Vagina (tissue), 2 donors: ENCODE measurements around the gene FBXL16.

Source experiments
- POLR2AphosphoS5 ChIP-seq, 2 donors: sonication (generic); formaldehyde crosslinking; IDR thresholded peaks; one replicate each; pipeline ENCODE4 v1.9.0; 2017; ENCODE audit warnings: antibody characterized with exemption in 2 of 2, mild to moderate bottlenecking in 2 of 2, low read depth in 1 of 2; ENCODE audit not compliant: insufficient read depth in 1 of 2
- TF ChIP-seq, protein P1 (sequence below), 3 experiments: fragments of 450-650 bp in 2 of 3; fragments of 200-600 bp in 1 of 3; sonication (generic) in 1 of 3; IDR thresholded peaks; one replicate each; pipeline ENCODE4 v1.5.1; 2017 to 2019; ENCODE audit warnings: antibody characterized with exemption in 3 of 3, mild to moderate bottlenecking in 2 of 3, moderate library complexity in 2 of 3

DNA sequence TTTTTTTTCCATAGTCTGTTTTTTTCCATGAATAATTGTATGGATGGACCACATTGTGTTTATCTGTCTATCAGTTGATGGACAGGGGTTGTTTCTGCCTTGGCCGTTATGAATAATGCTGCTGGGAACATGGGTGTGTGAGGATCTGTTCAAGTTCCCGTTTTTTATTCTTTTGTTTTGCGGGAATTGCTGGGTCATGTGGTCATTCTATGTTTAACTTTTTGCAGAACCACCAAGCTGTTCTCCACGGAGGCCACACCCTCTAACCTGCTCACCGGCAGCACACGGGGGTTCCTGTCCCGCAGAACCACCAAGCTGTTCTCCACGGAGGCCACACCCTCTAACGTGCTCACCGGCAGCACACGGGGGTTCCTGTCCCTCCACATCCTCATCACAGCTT, 49.1 kb upstream of the FBXL16 start:
- TF ChIP-seq, protein P1, sequence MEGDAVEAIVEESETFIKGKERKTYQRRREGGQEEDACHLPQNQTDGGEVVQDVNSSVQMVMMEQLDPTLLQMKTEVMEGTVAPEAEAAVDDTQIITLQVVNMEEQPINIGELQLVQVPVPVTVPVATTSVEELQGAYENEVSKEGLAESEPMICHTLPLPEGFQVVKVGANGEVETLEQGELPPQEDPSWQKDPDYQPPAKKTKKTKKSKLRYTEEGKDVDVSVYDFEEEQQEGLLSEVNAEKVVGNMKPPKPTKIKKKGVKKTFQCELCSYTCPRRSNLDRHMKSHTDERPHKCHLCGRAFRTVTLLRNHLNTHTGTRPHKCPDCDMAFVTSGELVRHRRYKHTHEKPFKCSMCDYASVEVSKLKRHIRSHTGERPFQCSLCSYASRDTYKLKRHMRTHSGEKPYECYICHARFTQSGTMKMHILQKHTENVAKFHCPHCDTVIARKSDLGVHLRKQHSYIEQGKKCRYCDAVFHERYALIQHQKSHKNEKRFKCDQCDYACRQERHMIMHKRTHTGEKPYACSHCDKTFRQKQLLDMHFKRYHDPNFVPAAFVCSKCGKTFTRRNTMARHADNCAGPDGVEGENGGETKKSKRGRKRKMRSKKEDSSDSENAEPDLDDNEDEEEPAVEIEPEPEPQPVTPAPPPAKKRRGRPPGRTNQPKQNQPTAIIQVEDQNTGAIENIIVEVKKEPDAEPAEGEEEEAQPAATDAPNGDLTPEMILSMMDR (IDR thresholded peaks at IDR 0.05) = no peak
- no peak for TF ChIP-seq POLR2AphosphoS5 (IDR thresholded peaks at IDR 0.05; ENCODE audit: insufficient read depth in 1 of 2, low read depth in 1 of 2)
